GM15510 (cell line): ENCODE results near the gene CTSZ.

Experiments used
- POLR2A ChIP-seq: IDR thresholded peaks from 3 replicates; pipeline ENCODE4 v1.6.1; 2011; ENCODE audit warnings: borderline replicate concordance; ENCODE audit not compliant: insufficient read length; ENCODE audit errors: extremely low read depth

Gene CTSZ

DNA sequence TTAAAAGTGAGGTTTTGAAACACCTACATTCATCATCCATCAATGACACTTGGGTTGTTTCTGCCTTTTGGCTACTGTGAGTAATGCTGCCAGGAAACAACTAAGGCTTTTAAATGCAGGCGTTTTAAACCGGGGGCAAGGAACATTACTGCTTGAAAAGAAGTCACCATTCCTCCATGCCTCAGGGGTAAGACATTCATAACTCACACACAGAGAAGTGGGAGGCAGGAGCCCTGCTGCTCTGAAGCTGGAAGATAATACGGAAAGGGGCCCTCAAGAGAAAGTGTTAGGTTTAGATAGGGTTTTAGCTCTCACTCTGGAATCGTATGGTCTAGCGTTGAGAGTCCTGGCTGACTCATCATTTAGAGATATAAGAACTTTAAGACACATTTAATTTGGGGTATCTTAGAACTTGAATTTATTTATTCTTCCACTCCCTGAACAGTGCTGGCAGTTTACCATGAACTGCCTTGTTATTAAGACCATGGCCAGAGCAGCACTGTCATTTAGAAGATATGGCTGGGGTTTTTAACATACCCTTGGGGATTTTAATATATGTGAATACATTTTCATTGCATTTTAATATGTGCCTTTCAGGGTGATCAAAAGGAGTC, 14.0 kb upstream of the CTSZ start:
- no peak for TF ChIP-seq POLR2A

DNA sequence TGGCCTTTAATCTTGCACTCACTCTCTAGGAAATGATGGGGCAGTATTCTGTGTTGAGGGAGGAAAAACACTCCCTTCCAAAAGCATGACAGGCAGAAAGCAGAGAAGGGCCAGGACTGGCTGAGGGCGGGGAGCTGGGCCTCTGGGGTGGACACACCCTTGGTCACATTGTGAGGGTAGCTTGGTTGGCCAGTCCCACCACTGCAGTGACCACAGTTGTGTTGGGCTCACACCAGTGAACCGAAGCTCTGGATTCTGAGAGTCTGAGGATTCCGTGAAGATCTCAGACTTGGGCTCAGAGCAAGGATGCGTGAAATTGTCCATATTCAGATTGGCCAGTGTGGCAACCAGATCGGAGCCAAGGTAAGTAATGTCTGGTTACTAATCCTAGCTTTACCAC, 12.2 kb upstream of the CTSZ start, which contains the start of gene TUBB1:
Gene TUBB1 (plus strand): TSS at position 213 of the 400 bp plus-strand sequence. CDS start 94 bp downstream, at position 307.
- no peak for TF ChIP-seq POLR2A

GRCh38 chr20:59018817-59019216, 11.8 kb upstream of the CTSZ start:
- TF ChIP-seq POLR2A, result no peak

GRCh38 chr20:59017493-59018231, 10.6 kb upstream of the CTSZ start:
- TF ChIP-seq POLR2A, result no peak

DNA sequence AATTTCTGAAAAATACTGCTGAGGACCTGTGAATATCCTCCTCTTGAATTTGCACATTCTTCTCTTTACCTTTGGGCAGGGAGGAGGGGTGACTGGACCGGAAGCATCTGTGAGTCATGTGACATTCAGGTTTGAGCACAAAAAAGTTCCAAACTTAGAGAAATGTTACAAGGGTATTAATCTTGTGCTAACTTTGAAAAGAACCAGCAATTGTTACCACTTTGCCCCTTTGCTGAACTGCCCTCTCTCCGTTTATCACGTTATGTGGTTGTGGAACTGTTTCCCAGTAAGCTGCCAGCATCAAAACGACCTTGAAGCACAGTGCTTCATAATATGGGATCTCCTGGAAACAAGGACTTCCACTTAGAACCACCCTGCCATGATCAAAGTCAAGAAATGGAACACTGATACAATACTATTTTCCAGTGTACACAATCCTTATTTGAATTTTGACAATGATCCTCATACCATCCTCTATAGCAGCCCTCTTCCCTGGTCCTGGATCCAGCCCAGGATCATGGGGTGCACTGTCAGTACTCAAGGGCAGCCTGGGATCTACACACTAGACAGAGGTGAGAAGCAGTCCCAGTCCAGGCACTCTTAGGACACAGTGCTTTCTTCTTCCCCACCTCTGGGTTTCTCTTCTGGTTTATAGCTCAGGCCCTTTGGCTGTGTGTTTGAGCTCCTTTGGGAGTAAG, 9.9 kb upstream of the CTSZ start:
- no peak for TF ChIP-seq POLR2A

- no peak for TF ChIP-seq POLR2A
These were observed 9.0 kb upstream of the CTSZ start for GRCh38 chr20:59015812-59016711.

DNA sequence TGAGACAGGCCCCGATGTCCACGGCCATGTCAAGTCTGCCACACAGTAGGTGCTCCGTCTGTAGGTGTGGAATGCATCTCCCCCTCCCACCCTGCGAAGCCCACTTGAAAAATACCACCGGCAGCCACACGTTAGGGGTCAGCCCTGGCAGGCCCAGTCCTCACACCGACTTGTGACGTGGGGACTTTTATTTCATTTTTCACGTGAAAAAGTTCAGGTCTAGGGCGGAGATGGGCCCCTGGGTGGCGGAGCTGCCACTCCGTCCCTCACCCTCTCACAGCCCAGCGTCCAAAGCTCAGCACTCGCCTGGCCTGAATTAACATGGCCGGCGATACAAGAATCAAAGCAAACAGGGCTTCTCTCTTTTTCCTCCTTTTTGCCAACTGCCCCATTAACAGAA, 8.4 kb upstream of the CTSZ start:
- no peak for TF ChIP-seq POLR2A

GRCh38 chr20:59014680-59015389, 7.8 kb upstream of the CTSZ start:
- TF ChIP-seq POLR2A, result no peak

GRCh38 chr20:59013959-59014608, 7.0 kb upstream of the CTSZ start:
- TF ChIP-seq POLR2A, result no peak

DNA sequence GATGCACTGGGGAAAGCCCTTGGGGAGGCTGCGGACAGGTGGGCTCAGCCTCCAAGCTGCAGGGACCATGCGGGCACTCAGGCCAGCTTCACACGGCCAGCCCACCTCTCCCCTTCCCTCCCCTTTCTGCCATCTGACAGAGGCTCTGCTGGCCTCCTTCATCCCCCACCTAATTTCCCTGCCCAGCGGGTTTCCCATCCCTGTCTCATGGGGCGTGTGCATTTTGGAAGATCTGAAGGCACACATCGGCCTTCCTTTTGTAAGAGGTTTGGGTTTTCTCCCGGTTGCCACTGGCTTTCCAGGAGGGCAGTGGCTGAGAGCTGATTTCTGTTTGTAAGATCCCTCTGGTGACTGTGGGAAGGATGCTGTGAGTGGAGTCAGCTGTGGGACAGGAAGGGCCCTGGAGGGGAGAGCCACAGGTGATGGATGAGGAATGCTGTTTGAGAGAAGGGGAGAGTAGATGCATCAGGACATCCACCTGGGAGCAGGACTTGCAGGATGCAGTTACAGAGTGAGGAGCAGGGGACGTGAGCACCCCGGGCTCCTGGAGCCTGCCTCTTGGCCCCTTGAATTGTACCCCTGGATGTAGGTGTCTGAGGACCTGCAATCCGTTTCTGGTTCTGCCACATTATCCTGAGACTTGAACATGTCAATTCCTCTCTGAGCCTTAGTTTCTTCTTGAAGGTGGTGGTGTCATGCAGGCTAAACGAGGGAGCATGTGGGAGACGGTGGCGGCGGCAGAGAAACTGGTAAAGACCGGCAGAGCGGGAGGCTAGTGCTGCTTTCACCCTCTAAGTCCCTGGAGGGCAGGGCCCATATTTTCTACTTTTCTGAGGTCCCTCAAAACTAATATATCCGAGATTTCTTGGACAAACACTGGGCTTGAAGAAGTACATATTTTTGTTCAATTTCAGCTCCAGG, 6.2 kb upstream of the CTSZ start:
- no peak for TF ChIP-seq POLR2A

DNA sequence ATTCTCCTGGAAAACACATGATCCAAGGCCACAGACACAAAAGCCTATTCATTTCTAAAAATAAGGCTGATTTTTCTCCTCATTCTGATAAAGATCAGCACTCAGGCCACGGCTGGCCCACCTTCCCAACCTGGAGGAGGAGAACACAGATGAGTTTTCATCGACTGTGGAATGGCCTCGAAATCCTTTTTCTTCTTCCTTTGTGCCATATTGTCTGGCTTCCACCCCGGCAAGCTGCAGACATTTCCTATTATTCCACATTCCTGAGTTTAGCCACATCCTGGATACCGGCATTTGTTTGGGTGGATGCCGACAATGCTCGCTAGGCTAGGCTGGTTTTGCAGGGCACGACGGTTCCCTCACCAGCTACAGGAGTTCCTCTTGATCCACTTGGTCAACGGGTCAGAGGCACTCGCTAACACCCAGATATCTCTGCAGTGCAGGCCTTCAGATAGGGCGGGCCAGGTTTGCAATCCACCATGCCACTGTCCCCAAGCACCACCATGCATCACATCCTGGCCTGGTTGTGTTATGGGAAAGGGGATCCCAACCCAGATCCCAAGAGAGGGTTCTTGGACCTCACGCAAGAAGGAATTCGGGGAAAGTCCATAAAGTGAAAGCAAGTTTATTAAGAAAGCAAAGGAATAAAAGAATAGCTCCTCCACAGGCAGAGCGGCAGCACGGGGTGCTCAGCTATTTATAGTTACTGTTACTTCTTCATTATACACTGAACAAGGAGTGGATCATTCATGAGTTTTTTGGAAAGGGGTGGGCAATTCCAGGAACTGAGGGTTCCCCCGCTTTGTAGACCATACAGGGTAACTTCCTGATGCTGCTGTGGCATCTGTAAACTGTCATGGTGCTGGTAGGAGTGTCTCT, 4.2 kb upstream of the CTSZ start:
- no peak for TF ChIP-seq POLR2A
